HCT116 (cell line): ENCODE results near the gene CCNJ. TPM values are rescaled to one million over a fixed set of nuclear protein-coding genes. Genes with fewer than 3 reads are reported as not detected.

Source experiments
- ATAC-seq: fragments of 200-7000 bp; cut with Tn5 transposase; 2 replicates; pipeline ENCODE4 v1.9.1; 2020; ENCODE audit warnings: mild to moderate bottlenecking, moderate library complexity
- BruUV-seq: library from RNA; stranded (reverse); fragments of 400-500 nt; replicated peaks from 2 replicates; lab custom pipeline; 2021; lab: Mats Ljungman, UMichigan
- CTCF ChIA-PET: fragments of 300-600 bp; sonication (Branson Sonifier 250); formaldehyde crosslinking; loops from one replicate; lab custom pipeline; 2021; ENCODE audit warnings: antibody characterized with exemption; lab: Charles Lee
- POLR2A ChIA-PET: fragments of 300-600, 350-600 bp; sonication (Branson Sonifier 250); formaldehyde crosslinking; loops from one replicate; lab custom pipeline; 2021; ENCODE audit warnings: antibody characterized with exemption; lab: Charles Lee
- RAD21 ChIA-PET, 2 experiments: fragments of 300-600 bp; sonication (Branson Sonifier 250); formaldehyde crosslinking; loops; one replicate each; lab custom pipeline; 2023; ENCODE audit warnings: low total read pairs in 2 of 2; ENCODE audit not compliant: uncharacterized antibody in 2 of 2, unreplicated experiment in 2 of 2, low non-redundant PET in 1 of 2; lab: Charles Lee
- DNase-seq: peaks from one replicate; pipeline ENCODE4 v3.0.0-alpha.2; 2010; ENCODE audit warnings: low read depth, low spot score
- H2AFZ ChIP-seq: fragments of 200-600 bp; shearing (Covaris generic), sonication (generic); 2 replicates; pipeline ENCODE4 v1.6.1; 2017; ENCODE audit warnings: low read depth, mixed run types, mixed read lengths, antibody characterized with exemption, low read length; ENCODE audit not compliant: poor library complexity, severe bottlenecking
- H3K27ac ChIP-seq: 2 replicates; pipeline ENCODE4 v1.5.1; 2012; ENCODE audit warnings: low read depth, low read length
- H3K27me3 ChIP-seq: fragments of 200-600 bp; sonication (generic); 2 replicates; pipeline ENCODE4 v1.6.1; 2016; ENCODE audit warnings: mixed run types, low read length, mixed read lengths; ENCODE audit not compliant: insufficient read depth
- H3K36me3 ChIP-seq, 2 experiments: fragments of 200-500 bp in 1 of 2; fragments of 200-600 bp in 1 of 2; sonication (Bioruptor generic) in 1 of 2; sonication (generic) in 1 of 2; 2 replicates each; pipeline versions ENCODE4 v1.5.1 to v1.6.1; 2014 to 2016; ENCODE audit warnings: low read length in 2 of 2, inconsistent platforms in 1 of 2, mixed read lengths in 1 of 2, mixed run types in 1 of 2; ENCODE audit not compliant: insufficient read depth in 2 of 2, control insufficient read depth in 1 of 2
- H3K4me1 ChIP-seq, 2 experiments: fragments of 200-600 bp in 1 of 2; sonication (generic) in 1 of 2; 2 replicates each; pipeline versions ENCODE4 v1.5.1 to v1.6.1; 2012 to 2017; ENCODE audit warnings: low read length in 2 of 2, inconsistent platforms in 1 of 2, mild to moderate bottlenecking in 1 of 2, mixed read lengths in 1 of 2, mixed run types in 1 of 2, moderate library complexity in 1 of 2; ENCODE audit not compliant: insufficient read depth in 2 of 2, control insufficient read depth in 1 of 2
- H3K4me2 ChIP-seq: fragments of 200-600 bp; sonication (generic); 2 replicates; pipeline ENCODE4 v1.6.1; 2017; ENCODE audit warnings: mixed run types, low read length, mixed read lengths
- H3K4me3 ChIP-seq, 2 experiments: fragments of 200-600 bp in 1 of 2; sonication (generic) in 1 of 2; replicated peaks in 1 of 2; 2 replicates each; pipeline ENCODE4 v1.5.1; 2011 to 2016; ENCODE audit warnings: low read length in 2 of 2, control low read depth in 1 of 2, low read depth in 1 of 2, mild to moderate bottlenecking in 1 of 2, mixed read lengths in 1 of 2, mixed run types in 1 of 2
- H3K79me2 ChIP-seq: fragments of 200-600 bp; sonication (generic); 2 replicates; pipeline ENCODE4 v1.6.1; 2017; ENCODE audit warnings: mild to moderate bottlenecking, mixed run types, low read length, moderate library complexity, mixed read lengths; ENCODE audit not compliant: insufficient read depth
- H3K9ac ChIP-seq: fragments of 200-600 bp; sonication (generic); 2 replicates; pipeline ENCODE4 v1.6.1; 2016; ENCODE audit warnings: low read length, mixed read lengths
- H3K9me2 ChIP-seq: fragments of 200-600 bp; sonication (generic), shearing (Covaris generic); 2 replicates; pipeline ENCODE4 v1.6.1; 2017; ENCODE audit warnings: mixed run types, mild to moderate bottlenecking, moderate library complexity; ENCODE audit not compliant: insufficient read depth
- H3K9me3 ChIP-seq, 2 experiments: fragments of 200-500 bp in 1 of 2; fragments of 200-600 bp in 1 of 2; sonication (Bioruptor generic) in 1 of 2; sonication (generic) in 1 of 2; 2 replicates each; pipeline ENCODE4 v1.6.1; 2014 to 2017; ENCODE audit warnings: low read length in 2 of 2, mixed read lengths in 2 of 2, inconsistent platforms in 1 of 2, low read depth in 1 of 2, mild to moderate bottlenecking in 1 of 2, mixed run types in 1 of 2, moderate library complexity in 1 of 2; ENCODE audit not compliant: control insufficient read depth in 1 of 2, insufficient read depth in 1 of 2
- H4K20me1 ChIP-seq: fragments of 200-600 bp; sonication (generic), shearing (Covaris generic); 2 replicates; pipeline ENCODE4 v1.6.1; 2017; ENCODE audit warnings: mixed run types, mild to moderate bottlenecking, moderate library complexity; ENCODE audit not compliant: insufficient read depth
- CBX3 ChIP-seq: IDR thresholded peaks from 2 replicates; pipeline ENCODE4 v1.6.1; 2012; ENCODE audit warnings: low read depth
- CEBPB ChIP-seq: IDR thresholded peaks from 2 replicates; pipeline ENCODE4 v1.6.1; 2012; ENCODE audit warnings: low read depth
- EZH2 ChIP-seq: fragments of 200-600 bp; sonication (generic); IDR thresholded peaks from 2 replicates; pipeline ENCODE4 v1.6.1; 2017; ENCODE audit warnings: antibody characterized with exemption, mixed run types
- SIN3A ChIP-seq: IDR thresholded peaks from 2 replicates; pipeline ENCODE4 v1.6.1; 2012; ENCODE audit warnings: low read depth
- SRF ChIP-seq: IDR thresholded peaks from 2 replicates; pipeline ENCODE4 v1.6.1; 2012; ENCODE audit warnings: low read depth
- YY1 ChIP-seq: IDR thresholded peaks from 2 replicates; pipeline ENCODE4 v1.6.1; 2011; ENCODE audit warnings: low read length, low read depth, moderate library complexity, mild to moderate bottlenecking; ENCODE audit not compliant: insufficient replicate concordance; ENCODE audit errors: extremely low read depth
- ZFX ChIP-seq: fragments of 450-650 bp; IDR thresholded peaks from 2 replicates; pipeline ENCODE4 v1.6.1; 2017
- ZNF274 ChIP-seq: fragments of 200-500 bp; sonication (Bioruptor generic); IDR thresholded peaks from 2 replicates; pipeline ENCODE4 v1.6.1; 2014; ENCODE audit warnings: mild to moderate bottlenecking, low read depth, low read length, inconsistent platforms
- intact Hi-C: fragments of 100-400 bp; cut with micrococcal nuclease; formaldehyde crosslinking; loops from 2 replicates; pipeline ENCODE4 v1.10.0; 2022
- total RNA-seq: library from RNA; stranded (reverse); gene quantifications from one replicate; pipeline ENCODE4 v1.2.1, GENCODE V29; 2021; ENCODE audit not compliant: unreplicated experiment
- TF ChIP-seq, protein P1 (sequence below): IDR thresholded peaks from 2 replicates; pipeline ENCODE4 v1.6.1; 2012
- TF ChIP-seq, protein P2 (sequence below), 3 experiments: fragments of 200-600 bp in 1 of 3; sonication (generic) in 1 of 3; IDR thresholded peaks in 2 of 3; conservative IDR thresholded peaks in 1 of 3; 2 replicates each; pipeline ENCODE4 v1.5.1; 2012 to 2017; ENCODE audit warnings: low read depth in 2 of 3, low read length in 2 of 3, antibody characterized with exemption in 1 of 3, borderline replicate concordance in 1 of 3, control low read depth in 1 of 3, mild to moderate bottlenecking in 1 of 3, mixed read lengths in 1 of 3, mixed run types in 1 of 3, moderate library complexity in 1 of 3; ENCODE audit not compliant: insufficient read depth in 1 of 3

CCNJ gene
- total RNA-seq, 1 experiment from 2014 or later = 12.2 TPM

DNA sequence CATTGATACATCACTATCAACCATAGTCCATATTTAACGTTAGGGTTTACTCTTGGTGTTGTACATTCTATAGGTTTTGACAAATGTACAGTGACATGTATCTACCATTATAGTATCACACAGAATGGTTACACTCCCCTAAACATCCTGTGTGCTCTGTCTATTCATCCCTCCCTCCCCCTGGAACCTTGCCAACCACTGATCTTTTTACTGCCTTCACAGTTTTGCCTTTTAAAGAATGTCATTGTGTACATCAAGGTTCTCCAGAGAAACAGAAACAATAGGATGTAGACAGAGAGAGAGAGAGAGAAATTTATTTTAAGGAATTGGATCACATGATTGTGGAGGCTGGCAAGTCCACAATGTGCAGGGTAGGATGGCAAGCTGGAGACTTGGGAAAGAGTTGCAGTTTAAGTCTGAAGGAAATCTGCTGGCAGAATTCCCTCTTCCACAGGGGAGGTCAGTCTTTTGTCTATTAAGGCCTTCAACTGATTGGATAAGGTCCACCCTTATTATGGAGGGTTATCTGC lies 45.1 kb upstream of the CCNJ start:
- TF ChIP-seq, protein P1, sequence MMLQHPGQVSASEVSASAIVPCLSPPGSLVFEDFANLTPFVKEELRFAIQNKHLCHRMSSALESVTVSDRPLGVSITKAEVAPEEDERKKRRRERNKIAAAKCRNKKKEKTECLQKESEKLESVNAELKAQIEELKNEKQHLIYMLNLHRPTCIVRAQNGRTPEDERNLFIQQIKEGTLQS = no peak
- no peak for TF ChIP-seq CEBPB
- no peak for TF ChIP-seq YY1
- TF ChIP-seq SRF = no peak
- TF ChIP-seq ZFX = no peak
- TF ChIP-seq SIN3A = no peak
- TF ChIP-seq ZNF274 = no peak
- no peak for TF ChIP-seq EZH2
- no peak for TF ChIP-seq CBX3
- TF ChIP-seq, protein P2, sequence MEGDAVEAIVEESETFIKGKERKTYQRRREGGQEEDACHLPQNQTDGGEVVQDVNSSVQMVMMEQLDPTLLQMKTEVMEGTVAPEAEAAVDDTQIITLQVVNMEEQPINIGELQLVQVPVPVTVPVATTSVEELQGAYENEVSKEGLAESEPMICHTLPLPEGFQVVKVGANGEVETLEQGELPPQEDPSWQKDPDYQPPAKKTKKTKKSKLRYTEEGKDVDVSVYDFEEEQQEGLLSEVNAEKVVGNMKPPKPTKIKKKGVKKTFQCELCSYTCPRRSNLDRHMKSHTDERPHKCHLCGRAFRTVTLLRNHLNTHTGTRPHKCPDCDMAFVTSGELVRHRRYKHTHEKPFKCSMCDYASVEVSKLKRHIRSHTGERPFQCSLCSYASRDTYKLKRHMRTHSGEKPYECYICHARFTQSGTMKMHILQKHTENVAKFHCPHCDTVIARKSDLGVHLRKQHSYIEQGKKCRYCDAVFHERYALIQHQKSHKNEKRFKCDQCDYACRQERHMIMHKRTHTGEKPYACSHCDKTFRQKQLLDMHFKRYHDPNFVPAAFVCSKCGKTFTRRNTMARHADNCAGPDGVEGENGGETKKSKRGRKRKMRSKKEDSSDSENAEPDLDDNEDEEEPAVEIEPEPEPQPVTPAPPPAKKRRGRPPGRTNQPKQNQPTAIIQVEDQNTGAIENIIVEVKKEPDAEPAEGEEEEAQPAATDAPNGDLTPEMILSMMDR (IDR thresholded peaks at IDR 0.05 in 2 of 3, conservative IDR thresholded peaks at IDR 0.05 in 1 of 3; ENCODE audit: borderline replicate concordance in 1 of 3, insufficient read depth in 1 of 3, low read depth in 2 of 3, low read length in 2 of 3) = no peak
- DNase-seq = no peak
- no TSS peak for BruUV-seq
- intact Hi-C loops = no loop called here
- H3K27ac ChIP-seq = no peak overlapping the region
- POLR2A ChIA-PET = no interaction called here
- CTCF ChIA-PET = no interaction called here
- H4K20me1 ChIP-seq = no peaks in the 10 kb centered on the region
- H3K9me3 ChIP-seq = no peaks in the 10 kb centered on the region
- ATAC-seq = no peak
- no peaks in the 10 kb centered on the region for H3K9me2 ChIP-seq
- H3K27me3 ChIP-seq = no peaks in the 10 kb centered on the region
- H3K79me2 ChIP-seq = no peaks in the 10 kb centered on the region
- no peak overlapping the region for H3K9ac ChIP-seq
- RAD21 ChIA-PET = no interaction called here
- no peaks in the 10 kb centered on the region for H3K4me1 ChIP-seq
- H3K4me3 ChIP-seq = no peak overlapping the region
- H2AFZ ChIP-seq = no peak overlapping the region
- H3K4me2 ChIP-seq = no peak overlapping the region
- H3K36me3 ChIP-seq = no peaks in the 10 kb centered on the region
